A673 (cell line): ENCODE data around the gene FNTB.

ENCODE experiments used
- EZH2 ChIP-seq: fragments of 200-600 bp; sonication (generic); IDR thresholded peaks from 2 replicates; pipeline ENCODE4 v1.6.1; 2017; ENCODE audit warnings: borderline replicate concordance, low read depth, mild to moderate bottlenecking, mixed read lengths, antibody characterized with exemption, low read length; ENCODE audit not compliant: poor library complexity, severe bottlenecking
- TF ChIP-seq, protein P1 (sequence below): fragments of 300-800, 200-600 bp; sonication (generic); conservative IDR thresholded peaks from 2 replicates; pipeline ENCODE4 v1.5.1; 2017; ENCODE audit warnings: low read depth, mild to moderate bottlenecking, antibody characterized with exemption, low read length, moderate library complexity, mixed read lengths

DNA sequence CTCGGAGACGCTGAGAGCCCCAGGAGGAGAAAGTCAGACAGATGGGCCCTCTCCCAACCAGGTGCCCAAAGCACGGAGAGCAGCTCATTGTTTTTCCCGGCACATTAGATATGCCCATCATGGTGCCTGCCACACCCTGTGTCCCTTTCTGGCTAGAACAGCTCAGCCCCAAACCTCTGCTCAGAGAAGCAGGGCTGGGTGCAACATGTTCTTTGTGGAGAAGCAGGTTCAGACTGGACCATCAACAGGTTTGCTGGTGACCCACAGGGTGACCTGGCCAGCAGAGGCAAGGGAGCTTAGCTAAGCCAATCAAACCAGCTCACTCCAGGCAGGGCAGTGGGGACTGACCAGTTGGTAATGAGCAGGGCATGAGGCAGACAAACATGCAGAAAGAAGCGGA lies 28.0 kb upstream of the FNTB start:
- TF ChIP-seq, protein P1, sequence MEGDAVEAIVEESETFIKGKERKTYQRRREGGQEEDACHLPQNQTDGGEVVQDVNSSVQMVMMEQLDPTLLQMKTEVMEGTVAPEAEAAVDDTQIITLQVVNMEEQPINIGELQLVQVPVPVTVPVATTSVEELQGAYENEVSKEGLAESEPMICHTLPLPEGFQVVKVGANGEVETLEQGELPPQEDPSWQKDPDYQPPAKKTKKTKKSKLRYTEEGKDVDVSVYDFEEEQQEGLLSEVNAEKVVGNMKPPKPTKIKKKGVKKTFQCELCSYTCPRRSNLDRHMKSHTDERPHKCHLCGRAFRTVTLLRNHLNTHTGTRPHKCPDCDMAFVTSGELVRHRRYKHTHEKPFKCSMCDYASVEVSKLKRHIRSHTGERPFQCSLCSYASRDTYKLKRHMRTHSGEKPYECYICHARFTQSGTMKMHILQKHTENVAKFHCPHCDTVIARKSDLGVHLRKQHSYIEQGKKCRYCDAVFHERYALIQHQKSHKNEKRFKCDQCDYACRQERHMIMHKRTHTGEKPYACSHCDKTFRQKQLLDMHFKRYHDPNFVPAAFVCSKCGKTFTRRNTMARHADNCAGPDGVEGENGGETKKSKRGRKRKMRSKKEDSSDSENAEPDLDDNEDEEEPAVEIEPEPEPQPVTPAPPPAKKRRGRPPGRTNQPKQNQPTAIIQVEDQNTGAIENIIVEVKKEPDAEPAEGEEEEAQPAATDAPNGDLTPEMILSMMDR: no peak
- TF ChIP-seq EZH2: no peak
